Activated naive CD4-positive, alpha-beta T cell treated with anti-CD3 and anti-CD28 coated beads, Interleukin-2, amount 50 U/mL, for 72 hours (primary cell): ENCODE data around the gene C20orf204. TPM values are rescaled to one million over a fixed set of nuclear protein-coding genes. Genes with fewer than 3 reads are reported as not detected.

Experiments
- ATAC-seq, 2 donors: fragments of 150-1000 bp; cut with Tn5 transposase; 2 replicates each; pipeline ENCODE4 v1.10.0; 2021; ENCODE audit warnings: mild to moderate bottlenecking in 2 of 2, moderate library complexity in 2 of 2
- DNase-seq, 2 donors: peaks; one replicate each; pipeline ENCODE4 v3.0.0; 2021 to 2022; ENCODE audit warnings: low spot score in 2 of 2
- H3K27ac Mint-ChIP-seq, 2 donors: one replicate each; pipeline ENCODE4 v1.8.0; 2022; ENCODE audit warnings: mild to moderate bottlenecking in 2 of 2, mixed read lengths in 2 of 2
- H3K36me3 Mint-ChIP-seq, 2 donors: one replicate each; pipeline ENCODE4 v1.8.0; 2022; ENCODE audit warnings: mixed read lengths in 2 of 2
- H3K9me3 Mint-ChIP-seq, 2 donors: one replicate each; pipeline ENCODE4 v1.8.0; 2022; ENCODE audit warnings: mixed read lengths in 2 of 2
- total RNA-seq, 2 donors: library from RNA; stranded (reverse); gene quantifications; one replicate each; pipeline ENCODE4 v1.2.3, GENCODE V29; 2022

Gene C20orf204
- total RNA-seq, 2 donors from 2014 or later: 14.2 to 18.8 TPM

- Mint-ChIP-seq H3K27ac (peak overlapping the region in 1 of 2 donors; percentile 74), H3K36me3 (no peaks in the 10 kb centered on the region), H3K9me3 (no peaks in the 10 kb centered on the region)
- peak in 1 of 2 donors; percentile 33 for DNase-seq
- ATAC-seq: peak; percentile 62 to 77
Measured at GRCh38 chr20:64056889-64057627, 21.1 kb downstream of the C20orf204 start.

GRCh38 chr20:64057628-64058498, 21.9 kb downstream of the C20orf204 start:
- DNase-seq (peak; percentile 78 to 94), ATAC-seq (peak; percentile 79 to 83)
- H3K27ac Mint-ChIP-seq: peak overlapping the region; percentile 74
- H3K36me3 Mint-ChIP-seq: no peaks in the 10 kb centered on the region
- H3K9me3 Mint-ChIP-seq: no peaks in the 10 kb centered on the region

GRCh38 chr20:64058536-64058935, 22.6 kb downstream of the C20orf204 start:
- ATAC-seq: no peak
- H3K27ac Mint-ChIP-seq: peak overlapping the region; percentile 74
- DNase-seq: peak in 1 of 2 donors; percentile 13
- H3K36me3 Mint-ChIP-seq: no peaks in the 10 kb centered on the region
- H3K9me3 Mint-ChIP-seq: no peaks in the 10 kb centered on the region

- no peak for DNase-seq
- ATAC-seq: no peak
- Mint-ChIP-seq H3K9me3 (no peaks in the 10 kb centered on the region), H3K36me3 (no peaks in the 10 kb centered on the region), H3K27ac (peak overlapping the region; percentile 80 to 85)
Measured at GRCh38 chr20:64062276-64062595, 26.3 kb downstream of the C20orf204 start.

GRCh38 chr20:64062596-64063388, 26.8 kb downstream of the C20orf204 start, which contains the start of gene TCEA2:
TSS of gene TCEA2 (plus strand) at chr20:64063198. CDS start at chr20:64063313, 115 bp downstream.
- H3K9me3 Mint-ChIP-seq: no peaks in the 10 kb centered on the region
- peak within 1 kb of the TSS; percentile 85 to 93 for H3K27ac Mint-ChIP-seq
- ATAC-seq (peak; percentile 81 to 88), DNase-seq (peak; percentile 88 to 94)
- no peaks in the 10 kb centered on the region for H3K36me3 Mint-ChIP-seq

GRCh38 chr20:64063389-64064144, 27.6 kb downstream of the C20orf204 start:
- Mint-ChIP-seq H3K27ac (peak overlapping the region; percentile 66 to 93), H3K36me3 (no peaks in the 10 kb centered on the region), H3K9me3 (no peaks in the 10 kb centered on the region)
- DNase-seq (no peak), ATAC-seq (peak; percentile 17 to 19)

GRCh38 chr20:64064145-64064698, 28.2 kb downstream of the C20orf204 start:
- no peaks in the 10 kb centered on the region for H3K36me3 Mint-ChIP-seq
- H3K27ac Mint-ChIP-seq: peak overlapping the region; percentile 66 to 93
- no peak for DNase-seq
- no peak for ATAC-seq
- H3K9me3 Mint-ChIP-seq: no peaks in the 10 kb centered on the region

- Mint-ChIP-seq H3K27ac (peak overlapping the region; percentile 73 to 87), H3K9me3 (no peaks in the 10 kb centered on the region), H3K36me3 (no peaks in the 10 kb centered on the region)
- DNase-seq: no peak
- ATAC-seq: no peak
Measured at GRCh38 chr20:64065062-64065973, 29.3 kb downstream of the C20orf204 start.

GRCh38 chr20:64065974-64066343, 30.0 kb downstream of the C20orf204 start:
- peak; percentile 64 to 77 for ATAC-seq
- Mint-ChIP-seq H3K27ac (peak overlapping the region; percentile 73 to 87), H3K9me3 (no peaks in the 10 kb centered on the region), H3K36me3 (no peaks in the 10 kb centered on the region)
- DNase-seq: peak; percentile 64 to 81

GRCh38 chr20:64067005-64067632, 31.1 kb downstream of the C20orf204 start:
- no peaks in the 10 kb centered on the region for H3K9me3 Mint-ChIP-seq
- H3K36me3 Mint-ChIP-seq: no peaks in the 10 kb centered on the region
- DNase-seq (no peak), ATAC-seq (no peak)
- peak overlapping the region; percentile 50 to 72 for H3K27ac Mint-ChIP-seq

GRCh38 chr20:64067733-64068307, 31.8 kb downstream of the C20orf204 start:
- Mint-ChIP-seq H3K36me3 (no peaks in the 10 kb centered on the region), H3K27ac (peak overlapping the region in 1 of 2 donors; percentile 82), H3K9me3 (no peaks in the 10 kb centered on the region)
- ATAC-seq: no peak
- DNase-seq: no peak

GRCh38 chr20:64068386-64069208, 32.6 kb downstream of the C20orf204 start:
- DNase-seq (no peak), ATAC-seq (no peak)
- no peaks in the 10 kb centered on the region for H3K9me3 Mint-ChIP-seq
- peak overlapping the region in 1 of 2 donors; percentile 44 for H3K27ac Mint-ChIP-seq
- H3K36me3 Mint-ChIP-seq: no peaks in the 10 kb centered on the region

GRCh38 chr20:64069209-64069613, 33.2 kb downstream of the C20orf204 start:
- Mint-ChIP-seq H3K36me3 (no peaks in the 10 kb centered on the region), H3K9me3 (no peaks in the 10 kb centered on the region), H3K27ac (no peak overlapping the region)
- DNase-seq (no peak), ATAC-seq (no peak)
